Measurements from ENCODE around the gene ZNF385D. TPM values are rescaled to one million over a fixed set of nuclear protein-coding genes. Genes with fewer than 3 reads are reported as not detected.

Gene ZNF385D
- total and polyA plus RNA-seq, 11 donors = 1.3 to 19.8 (median 7.9) TPM

GRCh38 chr3:21795152-21795837, 44.3 kb upstream of the ZNF385D start:
- intact Hi-C loops (cut with DNase I) = loop anchor here in 4 of 10 donors (5.0 kb wide), 2 partner anchors 42 to 43 kb away; partner anchors contain the start of gene ZNF385D (in 2 of the 4)
- no peak for TF ChIP-seq POLR2A (IDR thresholded peaks at IDR 0.05)
- TF ChIP-seq, protein P1, sequence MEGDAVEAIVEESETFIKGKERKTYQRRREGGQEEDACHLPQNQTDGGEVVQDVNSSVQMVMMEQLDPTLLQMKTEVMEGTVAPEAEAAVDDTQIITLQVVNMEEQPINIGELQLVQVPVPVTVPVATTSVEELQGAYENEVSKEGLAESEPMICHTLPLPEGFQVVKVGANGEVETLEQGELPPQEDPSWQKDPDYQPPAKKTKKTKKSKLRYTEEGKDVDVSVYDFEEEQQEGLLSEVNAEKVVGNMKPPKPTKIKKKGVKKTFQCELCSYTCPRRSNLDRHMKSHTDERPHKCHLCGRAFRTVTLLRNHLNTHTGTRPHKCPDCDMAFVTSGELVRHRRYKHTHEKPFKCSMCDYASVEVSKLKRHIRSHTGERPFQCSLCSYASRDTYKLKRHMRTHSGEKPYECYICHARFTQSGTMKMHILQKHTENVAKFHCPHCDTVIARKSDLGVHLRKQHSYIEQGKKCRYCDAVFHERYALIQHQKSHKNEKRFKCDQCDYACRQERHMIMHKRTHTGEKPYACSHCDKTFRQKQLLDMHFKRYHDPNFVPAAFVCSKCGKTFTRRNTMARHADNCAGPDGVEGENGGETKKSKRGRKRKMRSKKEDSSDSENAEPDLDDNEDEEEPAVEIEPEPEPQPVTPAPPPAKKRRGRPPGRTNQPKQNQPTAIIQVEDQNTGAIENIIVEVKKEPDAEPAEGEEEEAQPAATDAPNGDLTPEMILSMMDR (IDR thresholded peaks at IDR 0.05) = peak in 3 of 12 donors; percentile 11 to 44 (median 39)
- Histone ChIP-seq H3K27me3 (no peaks in the 10 kb centered on the region), H3K4me3 (peak overlapping the region in 1 of 12 donors; percentile 1), H3K9me3 (peaks cover 0 to 21% (median 3%) of the 10 kb centered on the region in 12 donors), H3K36me3 (no peaks in the 10 kb centered on the region), H3K27ac (peak overlapping the region; percentile 25 to 78 (median 66)), H3K4me1 (peaks cover 3 to 63% (median 33%) of the 10 kb centered on the region in 12 donors)
- 5 to 12% (median 9%) methylated on average over 5 of the region's 5 CpGs for WGBS, 4 donors
- ATAC-seq (peak; percentile 96 to 99 (median 98)), DNase-seq (peak; percentile 76 to 90 (median 86))

DNA sequence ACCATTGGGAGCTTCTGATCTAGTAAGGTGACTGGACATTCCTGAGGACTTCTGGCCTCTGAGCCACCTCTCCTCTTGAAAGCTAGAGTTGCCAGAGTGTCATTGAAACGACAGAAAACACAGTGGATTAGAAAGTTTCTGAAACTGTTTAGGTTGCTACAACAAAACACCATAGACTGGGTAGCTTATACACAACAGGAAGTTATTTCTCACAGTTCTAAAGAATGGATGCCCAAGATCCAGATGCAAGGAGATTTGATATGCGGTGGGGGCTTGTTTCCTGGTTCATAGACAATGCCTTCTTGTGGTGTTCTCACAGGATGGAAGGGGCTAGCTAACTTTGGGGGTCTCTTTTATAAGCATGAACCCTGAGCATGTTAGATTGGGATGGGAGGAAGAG, 43.3 kb upstream of the ZNF385D start:
- no peak for ATAC-seq
- H3K9me3 ChIP-seq = peaks cover 0 to 11% (median 0%) of the 10 kb centered on the region in 12 donors
- H3K27ac ChIP-seq = peak overlapping the region in 8 of 12 donors; percentile 20 to 78 (median 67)
- no peaks in the 10 kb centered on the region for H3K36me3 ChIP-seq
- H3K4me3 ChIP-seq = no peak overlapping the region
- H3K27me3 ChIP-seq = no peaks in the 10 kb centered on the region
- no peak for DNase-seq
- peaks cover 3 to 71% (median 33%) of the 10 kb centered on the region in 12 donors for H3K4me1 ChIP-seq
- 32 to 52% (median 46%) methylated on average over 2 of the region's 2 CpGs for WGBS, 4 donors
- intact Hi-C loops (cut with DNase I) = loop anchor here in 4 of 10 donors (5.0 kb wide), 1 partner anchor 42 kb away; the partner anchor contains the start of gene ZNF385D (in 4 of the 4)
- TF ChIP-seq, protein P1 (IDR thresholded peaks at IDR 0.05) = no peak
- TF ChIP-seq POLR2A (IDR thresholded peaks at IDR 0.05) = no peak

GRCh38 chr3:21792176-21792575, 41.2 kb upstream of the ZNF385D start:
- intact Hi-C loops (cut with DNase I) = loop anchor here in 4 of 10 donors (5.0 kb wide), 1 partner anchor 40 kb away; the partner anchor contains the start of gene ZNF385D (in 4 of the 4)
- Histone ChIP-seq H3K4me1 (peaks cover 3 to 71% (median 33%) of the 10 kb centered on the region in 12 donors), H3K9me3 (peaks cover 0 to 3% (median 0%) of the 10 kb centered on the region in 12 donors), H3K27me3 (no peaks in the 10 kb centered on the region), H3K4me3 (no peak overlapping the region), H3K36me3 (no peaks in the 10 kb centered on the region), H3K27ac (peak overlapping the region in 9 of 12 donors; percentile 43 to 76 (median 66))
- ATAC-seq (no peak), DNase-seq (no peak)
- no peak for TF ChIP-seq POLR2A (IDR thresholded peaks at IDR 0.05)
- TF ChIP-seq, protein P1 (IDR thresholded peaks at IDR 0.05) = no peak
- 41 to 95% (median 78%) methylated on average over 1 of the region's 1 CpG for WGBS, 4 donors

DNA sequence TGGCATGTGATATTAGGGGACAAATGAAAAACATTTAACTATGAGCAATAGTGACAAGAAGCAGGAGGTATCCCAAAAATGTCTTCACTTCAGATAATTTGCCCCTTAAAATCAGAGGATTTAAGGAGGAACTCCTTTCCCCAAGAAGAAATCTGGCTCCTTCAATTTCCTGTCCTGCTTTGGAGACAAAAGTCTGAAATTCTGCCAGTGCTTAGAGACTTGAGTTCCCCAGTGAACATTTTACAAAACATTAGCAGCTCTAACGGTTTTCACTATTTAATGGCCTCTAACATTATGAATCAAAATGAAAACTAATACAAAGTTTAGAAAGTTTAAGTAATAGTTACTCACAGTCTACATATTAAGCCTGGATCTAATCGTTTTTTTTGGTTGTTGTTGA, 40.3 kb upstream of the ZNF385D start:
- Histone ChIP-seq H3K27me3 (no peaks in the 10 kb centered on the region), H3K4me1 (peaks cover 3 to 74% (median 35%) of the 10 kb centered on the region in 12 donors), H3K9me3 (peaks cover 0 to 2% (median 0%) of the 10 kb centered on the region in 12 donors), H3K36me3 (no peaks in the 10 kb centered on the region), H3K4me3 (no peak overlapping the region), H3K27ac (peak overlapping the region in 11 of 12 donors; percentile 17 to 76 (median 60))
- TF ChIP-seq, protein P1 (IDR thresholded peaks at IDR 0.05) = no peak
- TF ChIP-seq POLR2A (IDR thresholded peaks at IDR 0.05) = no peak
- 37 to 58% (median 48%) methylated on average over 2 of the region's 2 CpGs for WGBS, 4 donors
- intact Hi-C loops (cut with DNase I) = loop anchor here in 4 of 10 donors (5.0 kb wide), 1 partner anchor 39 kb away; the partner anchor contains the start of gene ZNF385D (in 4 of the 4)
- ATAC-seq (no peak), DNase-seq (no peak)
